Measurements from ENCODE around the gene HECW1.

Gene HECW1

GRCh38 chr7:43244784-43245183 is 132.3 kb downstream of the HECW1 start (continued):
- TF ChIP-seq, protein P1, sequence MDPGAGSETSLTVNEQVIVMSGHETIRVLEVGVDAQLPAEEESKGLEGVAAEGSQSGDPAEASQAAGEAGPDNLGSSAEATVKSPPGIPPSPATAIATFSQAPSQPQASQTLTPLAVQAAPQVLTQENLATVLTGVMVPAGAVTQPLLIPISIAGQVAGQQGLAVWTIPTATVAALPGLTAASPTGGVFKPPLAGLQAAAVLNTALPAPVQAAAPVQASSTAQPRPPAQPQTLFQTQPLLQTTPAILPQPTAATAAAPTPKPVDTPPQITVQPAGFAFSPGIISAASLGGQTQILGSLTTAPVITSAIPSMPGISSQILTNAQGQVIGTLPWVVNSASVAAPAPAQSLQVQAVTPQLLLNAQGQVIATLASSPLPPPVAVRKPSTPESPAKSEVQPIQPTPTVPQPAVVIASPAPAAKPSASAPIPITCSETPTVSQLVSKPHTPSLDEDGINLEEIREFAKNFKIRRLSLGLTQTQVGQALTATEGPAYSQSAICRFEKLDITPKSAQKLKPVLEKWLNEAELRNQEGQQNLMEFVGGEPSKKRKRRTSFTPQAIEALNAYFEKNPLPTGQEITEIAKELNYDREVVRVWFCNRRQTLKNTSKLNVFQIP (CRISPR knock-in tag; IDR thresholded peaks at IDR 0.05; ENCODE audit: borderline replicate concordance, low read depth) = no peak
- no peak for TF ChIP-seq ARNTL (CRISPR knock-in tag; IDR thresholded peaks at IDR 0.05; ENCODE audit: borderline replicate concordance, low read depth)
- no peak for TF ChIP-seq CSDC2 (CRISPR knock-in tag; IDR thresholded peaks at IDR 0.05)
- no peak for TF ChIP-seq ZNF8 (CRISPR knock-in tag; IDR thresholded peaks at IDR 0.05)
- TF ChIP-seq TCF4 (CRISPR knock-in tag; IDR thresholded peaks at IDR 0.05; ENCODE audit: borderline replicate concordance) = no peak

- TF ChIP-seq PPARA (CRISPR knock-in tag; IDR thresholded peaks at IDR 0.05; ENCODE audit: borderline replicate concordance) (no peak), TOX (CRISPR knock-in tag; IDR thresholded peaks at IDR 0.05; ENCODE audit: borderline replicate concordance) (no peak), ZC3H10 (CRISPR knock-in tag; IDR thresholded peaks at IDR 0.05) (no peak), GLIS3 (CRISPR knock-in tag; IDR thresholded peaks at IDR 0.05) (no peak), BACH2 (CRISPR knock-in tag; IDR thresholded peaks at IDR 0.05; ENCODE audit: borderline replicate concordance) (no peak), ZNF70 (CRISPR knock-in tag; IDR thresholded peaks at IDR 0.05) (no peak), ZNF8 (CRISPR knock-in tag; IDR thresholded peaks at IDR 0.05) (no peak), RARB (CRISPR knock-in tag; IDR thresholded peaks at IDR 0.05) (no peak)
- ATAC-seq = no peak
Observed at GRCh38 chr7:43247757-43248156, 135.3 kb downstream of the HECW1 start.

DNA sequence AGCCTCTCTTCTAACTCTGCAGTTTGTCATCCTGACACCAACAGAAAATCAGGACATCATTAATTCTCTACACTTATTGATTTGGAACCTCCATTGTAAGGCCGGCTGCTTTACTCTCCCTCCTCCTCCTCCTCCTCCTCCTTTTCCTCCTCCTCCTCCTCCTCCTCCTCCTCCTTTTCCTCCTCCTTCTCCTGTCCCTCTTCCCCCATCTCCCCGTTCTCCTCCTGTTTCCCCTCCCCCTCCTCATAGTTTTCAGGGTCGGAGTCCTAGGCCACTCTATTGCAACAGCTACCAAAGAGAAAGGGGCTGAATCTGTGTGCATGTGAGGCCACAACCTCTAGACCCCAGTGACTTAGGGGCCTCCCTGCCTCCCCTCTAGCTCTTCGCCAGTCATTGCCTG is 136.1 kb downstream of the HECW1 start:
- no peak for ATAC-seq
- TF ChIP-seq CSRNP3 (CRISPR knock-in tag; IDR thresholded peaks at IDR 0.05) (no peak), TOX (CRISPR knock-in tag; IDR thresholded peaks at IDR 0.05; ENCODE audit: borderline replicate concordance) (no peak), ZNF565 (CRISPR knock-in tag; conservative IDR thresholded peaks at IDR 0.05; ENCODE audit: low read depth) (no peak), ZNF70 (CRISPR knock-in tag; IDR thresholded peaks at IDR 0.05) (no peak), PPARA (CRISPR knock-in tag; IDR thresholded peaks at IDR 0.05; ENCODE audit: borderline replicate concordance) (no peak), ISL1 (CRISPR knock-in tag; IDR thresholded peaks at IDR 0.05) (no peak), ZNF8 (CRISPR knock-in tag; IDR thresholded peaks at IDR 0.05) (no peak), ESRRG (CRISPR knock-in tag; IDR thresholded peaks at IDR 0.05) (no peak), TCF4 (CRISPR knock-in tag; IDR thresholded peaks at IDR 0.05; ENCODE audit: borderline replicate concordance) (no peak), OSR1 (CRISPR knock-in tag; IDR thresholded peaks at IDR 0.05) (no peak), SNAI2 (CRISPR knock-in tag; IDR thresholded peaks at IDR 0.05) (no peak), GLIS3 (CRISPR knock-in tag; IDR thresholded peaks at IDR 0.05) (no peak), ARNTL (CRISPR knock-in tag; IDR thresholded peaks at IDR 0.05; ENCODE audit: borderline replicate concordance, low read depth) (no peak), ZC3H10 (CRISPR knock-in tag; IDR thresholded peaks at IDR 0.05) (no peak), CSDC2 (CRISPR knock-in tag; IDR thresholded peaks at IDR 0.05) (no peak), ZFP3 (CRISPR knock-in tag; IDR thresholded peaks at IDR 0.05) (no peak), TSHZ2 (CRISPR knock-in tag; IDR thresholded peaks at IDR 0.05) (no peak)
- TF ChIP-seq, protein P1 (CRISPR knock-in tag; IDR thresholded peaks at IDR 0.05; ENCODE audit: borderline replicate concordance, low read depth) = no peak
- TF ChIP-seq, protein P2, sequence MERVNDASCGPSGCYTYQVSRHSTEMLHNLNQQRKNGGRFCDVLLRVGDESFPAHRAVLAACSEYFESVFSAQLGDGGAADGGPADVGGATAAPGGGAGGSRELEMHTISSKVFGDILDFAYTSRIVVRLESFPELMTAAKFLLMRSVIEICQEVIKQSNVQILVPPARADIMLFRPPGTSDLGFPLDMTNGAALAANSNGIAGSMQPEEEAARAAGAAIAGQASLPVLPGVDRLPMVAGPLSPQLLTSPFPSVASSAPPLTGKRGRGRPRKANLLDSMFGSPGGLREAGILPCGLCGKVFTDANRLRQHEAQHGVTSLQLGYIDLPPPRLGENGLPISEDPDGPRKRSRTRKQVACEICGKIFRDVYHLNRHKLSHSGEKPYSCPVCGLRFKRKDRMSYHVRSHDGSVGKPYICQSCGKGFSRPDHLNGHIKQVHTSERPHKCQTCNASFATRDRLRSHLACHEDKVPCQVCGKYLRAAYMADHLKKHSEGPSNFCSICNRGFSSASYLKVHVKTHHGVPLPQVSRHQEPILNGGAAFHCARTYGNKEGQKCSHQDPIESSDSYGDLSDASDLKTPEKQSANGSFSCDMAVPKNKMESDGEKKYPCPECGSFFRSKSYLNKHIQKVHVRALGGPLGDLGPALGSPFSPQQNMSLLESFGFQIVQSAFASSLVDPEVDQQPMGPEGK (CRISPR knock-in tag; IDR thresholded peaks at IDR 0.05; ENCODE audit: borderline replicate concordance) = no peak
- TF ChIP-seq, protein P3, sequence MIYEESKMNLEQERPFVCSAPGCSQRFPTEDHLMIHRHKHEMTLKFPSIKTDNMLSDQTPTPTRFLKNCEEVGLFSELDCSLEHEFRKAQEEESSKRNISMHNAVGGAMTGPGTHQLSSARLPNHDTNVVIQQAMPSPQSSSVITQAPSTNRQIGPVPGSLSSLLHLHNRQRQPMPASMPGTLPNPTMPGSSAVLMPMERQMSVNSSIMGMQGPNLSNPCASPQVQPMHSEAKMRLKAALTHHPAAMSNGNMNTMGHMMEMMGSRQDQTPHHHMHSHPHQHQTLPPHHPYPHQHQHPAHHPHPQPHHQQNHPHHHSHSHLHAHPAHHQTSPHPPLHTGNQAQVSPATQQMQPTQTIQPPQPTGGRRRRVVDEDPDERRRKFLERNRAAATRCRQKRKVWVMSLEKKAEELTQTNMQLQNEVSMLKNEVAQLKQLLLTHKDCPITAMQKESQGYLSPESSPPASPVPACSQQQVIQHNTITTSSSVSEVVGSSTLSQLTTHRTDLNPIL (CRISPR knock-in tag; IDR thresholded peaks at IDR 0.05; ENCODE audit: low read depth) = no peak

All from SK-N-SH treated with all-trans-retinoic acid at 6 μM for 48 hours (cell line).